ENCODE data around the gene PLXNB2. TPM values are rescaled to one million over a fixed set of nuclear protein-coding genes. Genes with fewer than 3 reads are reported as not detected.
"Not testable (repeated sequence)": the region's sequence is repeated elsewhere in the genome, so short reads cannot be mapped to it uniquely, and the experiment has no call there.

The PLXNB2 gene
- total RNA-seq, 1 donor from 2014 or later: 346 TPM

DNA sequence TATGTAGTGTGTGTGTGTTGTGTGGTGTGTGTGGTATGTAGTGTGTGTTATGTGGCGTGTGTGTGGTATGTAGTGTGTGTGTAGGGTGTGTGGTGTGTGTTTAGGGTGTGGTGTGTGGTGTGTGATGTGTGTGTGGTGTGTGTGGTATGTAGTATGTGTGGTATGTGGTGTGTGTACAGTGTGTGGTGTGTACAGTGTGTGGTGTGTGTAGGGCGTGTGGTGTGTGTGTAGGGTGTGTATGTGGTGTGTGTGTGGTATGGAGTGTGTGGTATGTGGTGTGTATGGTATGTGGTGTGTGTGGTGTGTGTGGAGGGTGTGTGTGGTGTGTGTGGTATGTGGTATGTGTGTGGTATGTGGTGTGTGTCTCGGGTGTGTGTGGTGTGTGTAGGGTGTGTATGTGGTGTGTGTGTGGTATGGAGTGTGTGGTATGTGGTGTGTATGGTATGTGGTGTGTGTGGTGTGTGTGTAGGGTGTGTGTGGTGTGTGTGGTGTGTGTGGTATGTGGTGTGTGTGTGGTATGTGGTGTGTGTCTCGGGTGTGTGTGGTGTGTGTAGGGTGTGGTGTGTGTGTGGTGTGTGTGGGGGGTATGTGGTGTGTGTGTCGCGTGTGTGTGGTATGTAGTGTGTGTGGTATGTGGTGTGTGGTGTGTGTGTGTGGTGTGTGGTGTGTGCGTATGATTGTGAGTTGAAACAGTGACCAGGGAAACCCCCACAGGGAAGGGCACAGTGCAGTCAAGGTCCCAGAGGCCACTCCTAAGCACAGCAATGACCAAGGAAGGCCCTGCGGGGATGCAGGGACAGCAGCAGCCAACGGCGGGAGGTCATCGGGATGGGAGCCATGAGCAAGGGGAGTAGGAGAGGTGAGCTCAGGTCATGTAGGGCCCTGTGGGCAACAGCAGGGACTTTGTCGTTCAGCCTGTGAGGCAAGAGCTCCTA lies 32.8 kb upstream of the PLXNB2 start:
- Mint-ChIP-seq H3K27ac (ENCODE audit: unreplicated experiment) (no peak overlapping the region), H3K4me3 (ENCODE audit: unreplicated experiment) (no peak overlapping the region), H3K4me1 (ENCODE audit: low read depth) (peaks cover 8% of the 10 kb centered on the region), H3K9me3 (ENCODE audit: low read depth) (no peaks in the 10 kb centered on the region), H3K27me3 (ENCODE audit: low read depth) (no peaks in the 10 kb centered on the region), H3K36me3 (ENCODE audit: low read depth) (no peaks in the 10 kb centered on the region)
- no peak for DNase-seq (ENCODE audit: low spot score)
- TF ChIP-seq, protein P1, sequence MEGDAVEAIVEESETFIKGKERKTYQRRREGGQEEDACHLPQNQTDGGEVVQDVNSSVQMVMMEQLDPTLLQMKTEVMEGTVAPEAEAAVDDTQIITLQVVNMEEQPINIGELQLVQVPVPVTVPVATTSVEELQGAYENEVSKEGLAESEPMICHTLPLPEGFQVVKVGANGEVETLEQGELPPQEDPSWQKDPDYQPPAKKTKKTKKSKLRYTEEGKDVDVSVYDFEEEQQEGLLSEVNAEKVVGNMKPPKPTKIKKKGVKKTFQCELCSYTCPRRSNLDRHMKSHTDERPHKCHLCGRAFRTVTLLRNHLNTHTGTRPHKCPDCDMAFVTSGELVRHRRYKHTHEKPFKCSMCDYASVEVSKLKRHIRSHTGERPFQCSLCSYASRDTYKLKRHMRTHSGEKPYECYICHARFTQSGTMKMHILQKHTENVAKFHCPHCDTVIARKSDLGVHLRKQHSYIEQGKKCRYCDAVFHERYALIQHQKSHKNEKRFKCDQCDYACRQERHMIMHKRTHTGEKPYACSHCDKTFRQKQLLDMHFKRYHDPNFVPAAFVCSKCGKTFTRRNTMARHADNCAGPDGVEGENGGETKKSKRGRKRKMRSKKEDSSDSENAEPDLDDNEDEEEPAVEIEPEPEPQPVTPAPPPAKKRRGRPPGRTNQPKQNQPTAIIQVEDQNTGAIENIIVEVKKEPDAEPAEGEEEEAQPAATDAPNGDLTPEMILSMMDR (IDR thresholded peaks at IDR 0.05): no peak

DNA sequence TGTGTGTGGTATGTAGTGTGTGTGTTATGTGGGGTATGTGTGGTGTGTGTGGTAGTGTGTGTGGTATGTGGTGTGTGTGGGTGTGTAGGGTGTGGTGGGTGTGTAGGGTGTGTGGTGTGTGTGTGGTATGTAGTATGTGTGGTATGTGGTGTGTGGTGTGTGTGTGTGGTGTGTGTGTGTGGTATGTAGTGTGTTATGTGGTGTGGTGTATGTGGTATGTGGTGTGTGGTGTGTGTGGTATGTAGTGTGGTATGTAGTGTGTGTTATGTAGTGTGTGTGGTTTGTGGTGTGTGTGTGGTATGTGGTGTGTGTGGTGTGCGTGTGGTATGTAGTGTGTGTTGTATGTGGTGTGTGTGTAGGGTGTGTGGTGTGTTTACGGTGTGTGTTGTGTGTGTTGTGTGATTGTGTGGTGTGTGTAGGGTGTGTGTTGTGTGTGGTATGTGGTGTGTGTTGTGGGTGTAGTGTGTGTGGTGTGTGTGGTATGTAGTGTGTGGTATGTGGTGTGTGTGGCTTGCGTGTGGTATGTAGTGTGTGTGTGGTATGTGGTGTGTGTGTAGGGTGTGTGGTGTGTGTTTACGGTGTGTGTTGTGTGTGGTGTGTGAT lies 31.5 kb upstream of the PLXNB2 start:
- H3K9me3 Mint-ChIP-seq (ENCODE audit: low read depth): no peaks in the 10 kb centered on the region
- H3K4me3 Mint-ChIP-seq (ENCODE audit: unreplicated experiment): no peak overlapping the region
- DNase-seq (ENCODE audit: low spot score): no peak
- H3K36me3 Mint-ChIP-seq (ENCODE audit: low read depth): no peaks in the 10 kb centered on the region
- no peak overlapping the region for H3K27ac Mint-ChIP-seq (ENCODE audit: unreplicated experiment)
- H3K4me1 Mint-ChIP-seq (ENCODE audit: low read depth): peaks cover 8% of the 10 kb centered on the region
- H3K27me3 Mint-ChIP-seq (ENCODE audit: low read depth): no peaks in the 10 kb centered on the region
- TF ChIP-seq, protein P1 (IDR thresholded peaks at IDR 0.05): no peak

DNA sequence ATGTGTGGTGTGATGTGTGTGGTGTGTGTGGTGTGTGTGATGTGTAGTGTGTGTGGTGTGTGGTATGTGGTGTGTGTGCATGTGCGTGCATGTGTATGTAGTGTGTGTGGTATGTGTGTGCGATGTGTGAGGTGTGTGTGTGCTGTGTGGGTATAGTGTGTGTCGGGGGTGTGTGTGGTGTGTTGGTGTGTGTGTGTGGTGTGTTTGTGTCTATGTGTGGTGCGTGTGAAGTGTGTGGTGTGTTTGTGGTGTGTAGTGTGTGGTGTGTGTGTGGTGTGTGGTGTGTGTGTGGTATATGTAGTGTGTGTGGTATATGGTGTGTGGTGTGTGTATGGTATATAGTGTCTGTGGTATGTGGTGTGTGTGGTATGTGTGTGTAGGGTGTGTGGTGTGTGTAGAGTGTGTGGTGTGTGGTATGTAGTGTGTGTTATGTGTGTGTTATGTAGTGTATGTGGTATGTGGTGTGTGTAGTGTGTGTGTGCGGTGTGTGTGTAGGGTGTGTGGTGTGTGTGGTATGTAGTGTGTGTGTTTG lies 30.7 kb upstream of the PLXNB2 start:
- peaks cover 8% of the 10 kb centered on the region for H3K4me1 Mint-ChIP-seq (ENCODE audit: low read depth)
- H3K36me3 Mint-ChIP-seq (ENCODE audit: low read depth): no peaks in the 10 kb centered on the region
- H3K4me3 Mint-ChIP-seq (ENCODE audit: unreplicated experiment): no peak overlapping the region
- no peak for DNase-seq (ENCODE audit: low spot score)
- TF ChIP-seq, protein P1 (IDR thresholded peaks at IDR 0.05): no peak
- H3K27me3 Mint-ChIP-seq (ENCODE audit: low read depth): no peaks in the 10 kb centered on the region
- H3K9me3 Mint-ChIP-seq (ENCODE audit: low read depth): no peaks in the 10 kb centered on the region
- no peak overlapping the region for H3K27ac Mint-ChIP-seq (ENCODE audit: unreplicated experiment)

DNA sequence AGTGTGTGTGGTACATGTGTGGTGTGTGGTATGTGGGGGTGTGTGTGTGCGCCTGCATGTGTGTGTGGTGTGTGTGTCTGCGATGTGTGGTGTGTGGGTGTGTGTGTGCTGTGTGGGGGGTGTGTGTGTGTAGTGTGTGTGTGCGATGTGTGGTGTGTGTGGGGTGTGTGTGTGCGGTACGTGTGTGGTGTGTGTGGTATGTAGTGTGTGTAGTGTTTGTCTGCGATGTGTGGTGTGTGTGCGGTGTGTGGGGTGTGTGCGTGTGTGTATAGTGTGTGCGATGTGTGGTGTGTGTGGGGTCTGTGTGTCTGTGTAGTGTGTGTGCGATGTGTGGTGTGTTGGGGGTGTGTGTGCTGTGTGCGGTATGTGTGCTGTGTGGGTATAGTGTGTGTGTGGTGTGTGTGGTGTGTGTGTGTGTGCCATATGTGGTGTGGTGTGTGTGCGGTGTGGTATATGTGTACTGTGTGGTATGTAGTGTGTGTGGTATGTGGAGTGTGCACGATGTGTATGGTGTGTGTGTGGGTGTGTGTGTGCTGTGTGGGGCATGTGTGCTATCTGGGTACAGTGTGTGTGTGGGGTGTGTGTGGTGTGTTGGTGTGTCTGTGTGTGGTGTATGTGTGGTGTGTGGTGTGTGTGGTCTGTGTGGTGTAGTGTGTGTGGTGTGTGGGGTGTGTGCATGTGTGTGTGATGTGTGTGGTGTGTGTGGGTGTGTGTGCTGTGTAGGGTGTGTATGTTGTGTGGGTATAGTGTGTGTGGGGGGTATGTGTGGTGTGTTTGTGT lies 30.0 kb upstream of the PLXNB2 start:
- TF ChIP-seq, protein P1 (IDR thresholded peaks at IDR 0.05): no peak
- Mint-ChIP-seq H3K4me1 (ENCODE audit: low read depth) (peaks cover 6% of the 10 kb centered on the region), H3K36me3 (ENCODE audit: low read depth) (no peaks in the 10 kb centered on the region), H3K27me3 (ENCODE audit: low read depth) (no peaks in the 10 kb centered on the region), H3K9me3 (ENCODE audit: low read depth) (no peaks in the 10 kb centered on the region), H3K4me3 (ENCODE audit: unreplicated experiment) (no peak overlapping the region), H3K27ac (ENCODE audit: unreplicated experiment) (no peak overlapping the region)
- DNase-seq (ENCODE audit: low spot score): no peak

DNA sequence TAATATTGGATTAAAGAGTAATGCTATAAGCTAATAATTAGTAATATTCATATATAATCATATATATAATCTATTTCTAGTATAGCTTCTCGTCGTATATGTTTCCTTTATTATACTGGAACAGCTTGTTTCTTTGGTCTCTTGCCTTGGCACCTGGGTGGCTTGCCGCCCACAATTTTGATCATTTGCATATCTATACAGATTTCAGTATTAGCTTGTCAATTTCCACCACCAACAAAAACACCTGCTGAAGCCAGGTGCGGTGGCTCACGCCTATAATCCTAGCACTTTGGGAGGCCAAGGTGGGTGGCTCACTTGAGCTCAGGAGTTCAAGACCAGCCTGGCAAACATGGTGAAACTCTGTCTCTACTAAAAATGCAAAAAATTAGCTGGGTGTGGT lies 27.0 kb upstream of the PLXNB2 start:
- H3K4me3 Mint-ChIP-seq (ENCODE audit: unreplicated experiment); H3K27me3 Mint-ChIP-seq (ENCODE audit: low read depth); H3K9me3 Mint-ChIP-seq (ENCODE audit: low read depth): not testable (repeated sequence)

More for the DNA sequence above, 27.0 kb upstream of the PLXNB2 start:
- peaks cover 12% of the 10 kb centered on the region for H3K4me1 Mint-ChIP-seq (ENCODE audit: low read depth)
- not testable (repeated sequence) for H3K36me3 Mint-ChIP-seq (ENCODE audit: low read depth); H3K27ac Mint-ChIP-seq (ENCODE audit: unreplicated experiment); DNase-seq (ENCODE audit: low spot score)

All from chondrocyte (in vitro differentiated cells).